GM23248 (cell line): ENCODE results near the gene ETHE1. TPM values are rescaled to one million over a fixed set of nuclear protein-coding genes. Genes with fewer than 3 reads are reported as not detected.

Source experiments
- DNase-seq: peaks from one replicate; pipeline ENCODE4 v3.0.0-alpha.2; 2015
- H2AFZ ChIP-seq: fragments of 200-600 bp; sonication (generic); 2 replicates; pipeline ENCODE4 v1.6.1; 2016; ENCODE audit warnings: antibody characterized with exemption
- H3F3A ChIP-seq: fragments of 200-600 bp; sonication (generic); 2 replicates; pipeline ENCODE4 v1.6.1; 2016; ENCODE audit warnings: mild to moderate bottlenecking, antibody characterized with exemption, mixed run types; ENCODE audit not compliant: insufficient read depth
- H3K27ac ChIP-seq: fragments of 200-600 bp; sonication (generic); 2 replicates; pipeline ENCODE4 v1.5.1; 2016; ENCODE audit warnings: mild to moderate bottlenecking
- H3K27me3 ChIP-seq: fragments of 200-600 bp; sonication (generic); replicated peaks from 2 replicates; pipeline ENCODE4 v1.6.1; 2016; ENCODE audit warnings: mild to moderate bottlenecking; ENCODE audit not compliant: insufficient read depth
- H3K36me3 ChIP-seq: fragments of 200-600 bp; sonication (generic); 2 replicates; pipeline ENCODE4 v1.6.1; 2016; ENCODE audit warnings: low read depth, mild to moderate bottlenecking
- H3K4me1 ChIP-seq: fragments of 200-600 bp; sonication (generic); 2 replicates; pipeline ENCODE4 v1.6.1; 2016; ENCODE audit warnings: mild to moderate bottlenecking; ENCODE audit not compliant: insufficient read depth
- H3K4me2 ChIP-seq: fragments of 200-600 bp; sonication (generic); one replicate; pipeline ENCODE4 v1.6.1; 2016; ENCODE audit warnings: mild to moderate bottlenecking; ENCODE audit not compliant: unreplicated experiment
- H3K4me3 ChIP-seq: fragments of 200-600 bp; sonication (generic); 2 replicates; pipeline ENCODE4 v1.5.1; 2016; ENCODE audit warnings: mild to moderate bottlenecking
- H3K79me2 ChIP-seq: fragments of 200-600 bp; sonication (generic); 2 replicates; pipeline ENCODE4 v1.6.1; 2016; ENCODE audit warnings: mild to moderate bottlenecking; ENCODE audit not compliant: insufficient read depth
- H3K9ac ChIP-seq: fragments of 200-600 bp; sonication (generic); 2 replicates; pipeline ENCODE4 v1.6.1; 2016; ENCODE audit warnings: mild to moderate bottlenecking
- H3K9me2 ChIP-seq: fragments of 200-600 bp; sonication (generic); 2 replicates; pipeline ENCODE4 v1.6.1; 2016; ENCODE audit warnings: mixed run types, mild to moderate bottlenecking, moderate library complexity; ENCODE audit not compliant: insufficient read depth
- H3K9me3 ChIP-seq: fragments of 200-600 bp; sonication (generic); one replicate; pipeline ENCODE4 v1.6.1; 2017; ENCODE audit warnings: low read depth
- H4K20me1 ChIP-seq: fragments of 200-600 bp; sonication (generic); 2 replicates; pipeline ENCODE4 v1.6.0; 2016; ENCODE audit not compliant: insufficient read depth
- EZH2 ChIP-seq: fragments of 200-600 bp; sonication (generic); IDR thresholded peaks from 2 replicates; pipeline ENCODE4 v1.6.1; 2018; ENCODE audit warnings: antibody characterized with exemption, mild to moderate bottlenecking; ENCODE audit not compliant: insufficient read depth, poor library complexity, severe bottlenecking
- EZH2phosphoT487 ChIP-seq: fragments of 200-600 bp; sonication (generic); IDR thresholded peaks from 2 replicates; pipeline ENCODE4 v1.6.1; 2018; ENCODE audit warnings: antibody characterized with exemption, moderate library complexity, mild to moderate bottlenecking, low read depth; ENCODE audit not compliant: insufficient read depth
- WGBS, 2 experiments: methylation state at CpG; one replicate each; pipeline ENCODE4 v1.1.6; 2015 to 2017; ENCODE audit warnings: low lambda C conversion rate in 2 of 2, low coverage in 1 of 2; ENCODE audit errors: missing lambda C conversion rate in 2 of 2; 5-methylcytosine and 5-hydroxymethylcytosine counted together
- in situ Hi-C: fragments of 300-500 bp; cut with MboI; formaldehyde crosslinking; loops from 2 replicates; pipeline ENCODE4 v1.15.0; 2020
- polyA plus RNA-seq: library from polyadenylated mRNA; unstranded; fragments of >200 nt; fragmentation: Nextera tagmentation; extraction: Ambion mirVana; gene quantifications from 2 replicates; pipeline ENCODE4 v1.2.1, GENCODE V29; 2016
- total RNA-seq: library from RNA; depleted of rRNA; stranded (reverse); fragments of >200 nt; shearing (Covaris generic); gene quantifications from 2 replicates; pipeline ENCODE4 v1.2.3, GENCODE V29; 2014

Gene ETHE1
- total and polyA plus RNA-seq, 2 experiments from 2014 or later, result 70.8 to 100.0 TPM

DNA sequence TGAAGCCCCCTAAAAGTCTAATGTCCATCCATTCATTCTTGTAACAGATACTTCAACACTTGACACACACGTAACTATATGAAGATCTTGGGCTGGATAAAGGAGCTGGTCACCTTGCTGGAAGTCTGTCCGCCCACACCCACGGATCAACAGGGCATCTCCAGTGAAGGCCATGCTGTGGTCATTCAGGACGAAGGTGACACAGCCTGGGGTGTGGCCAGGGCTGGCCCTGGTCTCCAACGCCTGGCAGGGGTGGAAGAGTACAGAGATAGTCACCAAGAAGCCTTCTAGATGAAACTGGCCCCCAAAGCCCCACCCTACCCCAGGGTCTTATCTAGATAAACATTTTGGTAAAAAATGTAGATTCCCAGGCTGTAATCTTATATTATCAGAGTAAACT, 15.7 kb downstream of the ETHE1 start:
- Histone ChIP-seq H3K27me3 (no peaks in the 10 kb centered on the region), H3K4me2 (no peak overlapping the region), H3K36me3 (peaks cover 38% of the 10 kb centered on the region), H3K9ac (no peak overlapping the region), H3K79me2 (peaks cover 14% of the 10 kb centered on the region), H3K9me3 (no peaks in the 10 kb centered on the region), H3K4me1 (no peaks in the 10 kb centered on the region), H3F3A (peaks cover 8% of the 10 kb centered on the region; the same call in 1 of the 2 replicates), H4K20me1 (no peaks in the 10 kb centered on the region), H3K27ac (no peak overlapping the region), H3K9me2 (no peaks in the 10 kb centered on the region), H3K4me3 (no peak overlapping the region), H2AFZ (no peak overlapping the region)
- TF ChIP-seq EZH2 (no peak), EZH2phosphoT487 (no peak)
- in situ Hi-C loops, result no loop called here
- DNase-seq, result no peak
- WGBS, 2 experiments, result 93 to 96% methylated on average over 5 of the region's 5 CpGs

DNA sequence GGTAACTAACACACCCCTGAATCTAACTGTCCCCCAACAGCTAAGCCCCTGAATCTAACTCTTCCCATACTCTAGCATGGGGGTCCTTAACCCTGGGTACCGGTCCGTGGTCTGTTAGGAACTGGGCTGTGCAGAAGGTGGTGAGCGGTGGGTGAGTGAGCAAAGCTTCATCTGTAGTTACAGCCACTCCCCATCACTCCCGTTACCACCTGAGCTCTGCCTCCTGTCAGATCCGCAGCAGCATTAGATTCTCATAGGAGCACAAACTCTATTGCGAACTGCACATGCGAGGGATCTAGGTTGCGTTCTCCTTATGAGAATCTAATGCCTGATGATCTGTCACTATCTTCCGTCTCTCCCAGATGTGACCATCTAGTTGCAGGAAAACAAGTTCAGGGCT, 16.3 kb downstream of the ETHE1 start:
- no peak for DNase-seq
- H3K4me2 ChIP-seq, result no peak overlapping the region
- 86 to 87% methylated on average over 9 of the region's 9 CpGs for WGBS, 2 experiments
- H2AFZ ChIP-seq, result no peak overlapping the region
- no peaks in the 10 kb centered on the region for H3K27me3 ChIP-seq
- in situ Hi-C loops, result no loop called here
- no peak overlapping the region for H3K27ac ChIP-seq
- H3F3A ChIP-seq, result peaks cover 14% of the 10 kb centered on the region
- H3K4me3 ChIP-seq, result no peak overlapping the region
- no peak overlapping the region for H3K9ac ChIP-seq
- H4K20me1 ChIP-seq, result no peaks in the 10 kb centered on the region
- H3K9me2 ChIP-seq, result no peaks in the 10 kb centered on the region
- H3K4me1 ChIP-seq, result no peaks in the 10 kb centered on the region
- H3K36me3 ChIP-seq, result peaks cover 40% of the 10 kb centered on the region
- peaks cover 7% of the 10 kb centered on the region for H3K79me2 ChIP-seq
- no peaks in the 10 kb centered on the region for H3K9me3 ChIP-seq
- TF ChIP-seq EZH2phosphoT487 (no peak), EZH2 (no peak)

DNA sequence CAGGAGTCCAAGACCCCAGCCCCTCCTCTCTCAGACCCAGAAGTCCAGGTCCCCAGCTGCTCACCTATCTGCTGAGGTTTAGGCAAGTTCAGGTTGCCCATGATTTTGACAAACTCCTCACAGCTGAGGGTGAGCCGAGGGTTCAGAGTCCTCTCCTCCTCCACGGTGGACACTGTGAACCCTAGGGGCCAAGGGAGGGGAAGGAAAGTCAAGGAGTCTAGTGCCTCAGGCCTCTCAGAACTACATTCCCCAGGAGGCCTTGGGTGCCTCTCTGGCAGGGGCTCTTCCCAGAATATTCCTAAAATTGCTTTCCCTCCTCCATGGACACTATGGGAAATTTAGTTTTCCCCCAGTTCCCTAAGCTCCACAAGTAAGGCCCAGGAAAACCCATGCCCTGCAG, 19.1 kb downstream of the ETHE1 start:
- Histone ChIP-seq H3K4me2 (no peak overlapping the region), H3K79me2 (no peaks in the 10 kb centered on the region), H3K27me3 (no peaks in the 10 kb centered on the region), H3K9me3 (no peaks in the 10 kb centered on the region), H3K27ac (no peak overlapping the region), H3K4me3 (no peak overlapping the region), H3K36me3 (peaks cover 28% of the 10 kb centered on the region; the same call in 1 of the 2 replicates), H3K9me2 (no peaks in the 10 kb centered on the region), H3K9ac (no peak overlapping the region), H4K20me1 (no peaks in the 10 kb centered on the region), H3F3A (peaks cover 22% of the 10 kb centered on the region), H3K4me1 (no peaks in the 10 kb centered on the region), H2AFZ (no peak overlapping the region)
- no peak for DNase-seq
- TF ChIP-seq EZH2phosphoT487, result no peak
- WGBS, 2 experiments, result 82 to 86% methylated on average over 2 of the region's 2 CpGs
- in situ Hi-C loops, result no loop called here

DNA sequence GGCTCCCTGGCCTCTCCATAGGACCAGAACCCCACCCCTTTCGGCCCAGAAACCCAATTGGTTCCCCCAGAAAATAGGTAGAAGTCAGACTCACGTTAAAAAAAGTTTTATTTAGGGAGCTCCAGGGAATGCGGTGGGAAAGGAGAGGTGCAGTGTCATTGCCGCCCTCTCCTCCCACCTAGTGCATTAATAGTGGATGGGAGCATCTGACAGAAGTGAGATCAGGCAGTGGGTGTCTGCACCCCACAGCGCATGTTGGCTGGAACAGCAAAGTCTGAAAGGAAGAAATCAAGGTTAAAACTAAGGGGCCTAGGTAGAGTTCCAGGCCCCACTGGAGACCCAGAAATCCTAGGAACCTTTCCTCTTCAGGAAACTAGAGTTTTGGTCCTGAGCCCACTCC, 20.4 kb downstream of the ETHE1 start:
- Histone ChIP-seq H4K20me1 (no peaks in the 10 kb centered on the region), H3K27me3 (no peaks in the 10 kb centered on the region), H3K9ac (no peak overlapping the region), H3K9me2 (no peaks in the 10 kb centered on the region), H3K9me3 (no peaks in the 10 kb centered on the region), H3K36me3 (peaks cover 28% of the 10 kb centered on the region; the same call in 1 of the 2 replicates), H3K27ac (no peak overlapping the region), H3K4me2 (no peak overlapping the region), H3K79me2 (no peaks in the 10 kb centered on the region), H2AFZ (no peak overlapping the region), H3K4me1 (no peaks in the 10 kb centered on the region), H3F3A (peaks cover 22% of the 10 kb centered on the region), H3K4me3 (no peak overlapping the region)
- in situ Hi-C loops, result no loop called here
- 75 to 88% methylated on average over 5 of the region's 5 CpGs for WGBS, 2 experiments
- DNase-seq, result no peak
- TF ChIP-seq EZH2, result no peak
- no peak for TF ChIP-seq EZH2phosphoT487

DNA sequence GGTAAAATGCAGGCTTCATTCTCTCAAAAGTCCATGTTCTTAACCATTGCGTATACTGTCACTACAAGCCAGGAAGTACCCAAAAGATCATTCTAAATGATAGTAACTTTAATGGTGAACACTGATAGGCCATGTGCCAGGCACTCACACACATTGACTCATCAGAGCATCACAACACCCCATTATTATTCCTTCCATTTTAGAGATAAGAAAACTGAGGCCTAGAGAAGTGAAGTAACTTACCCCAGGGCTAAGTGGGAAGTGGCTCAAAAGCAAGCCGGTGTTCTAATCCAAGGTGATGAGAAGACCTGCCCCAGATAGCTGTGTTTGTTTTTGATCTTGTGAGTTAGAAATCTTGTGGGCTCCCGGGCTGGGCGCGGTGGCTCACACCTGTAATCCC, 21.1 kb downstream of the ETHE1 start:
- no peaks in the 10 kb centered on the region for H3K27me3 ChIP-seq
- no peaks in the 10 kb centered on the region for H3K9me3 ChIP-seq
- H4K20me1 ChIP-seq, result no peaks in the 10 kb centered on the region
- no peak overlapping the region for H2AFZ ChIP-seq
- peaks cover 24% of the 10 kb centered on the region; the same call in 1 of the 2 replicates for H3K36me3 ChIP-seq
- H3K27ac ChIP-seq, result no peak overlapping the region
- no peaks in the 10 kb centered on the region for H3K79me2 ChIP-seq
- H3K4me2 ChIP-seq, result no peak overlapping the region
- no peaks in the 10 kb centered on the region for H3K4me1 ChIP-seq
- H3K9me2 ChIP-seq, result no peaks in the 10 kb centered on the region
- no peak overlapping the region for H3K4me3 ChIP-seq
- peaks cover 22% of the 10 kb centered on the region for H3F3A ChIP-seq
- TF ChIP-seq EZH2phosphoT487, result no peak
- no peak for TF ChIP-seq EZH2
- WGBS, 2 experiments, result 98% methylated on average over 5 of the region's 5 CpGs
- in situ Hi-C loops, result no loop called here
- no peak overlapping the region for H3K9ac ChIP-seq
- no peak for DNase-seq
